RWPE2 (cell line): ENCODE results near the gene ENOX1.

Experiments used
- ATAC-seq: fragments of 200-7000 bp; cut with Tn5 transposase; 3 replicates; pipeline ENCODE4 v1.9.1; 2021; ENCODE audit warnings: low read depth
- DNase-seq: peaks from one replicate; pipeline ENCODE4 v3.0.0-alpha.2; 2020; ENCODE audit warnings: low spot score
- H3K27ac ChIP-seq: fragments of 450-650 bp; 2 replicates; pipeline ENCODE4 v1.5.1; 2017; ENCODE audit warnings: mild to moderate bottlenecking; ENCODE audit not compliant: poor library complexity, severe bottlenecking
- H3K27me3 ChIP-seq: fragments of 250-450 bp; sonication (Bioruptor Pico); 2 replicates; pipeline ENCODE4 v1.5.1; 2021; ENCODE audit warnings: mild to moderate bottlenecking, moderate library complexity; ENCODE audit not compliant: insufficient read depth, poor library complexity, severe bottlenecking
- H3K36me3 ChIP-seq: fragments of 250-450 bp; sonication (Bioruptor Pico); 2 replicates; pipeline ENCODE4 v1.5.1; 2020; ENCODE audit warnings: low read depth, mild to moderate bottlenecking, moderate library complexity
- H3K4me1 ChIP-seq: fragments of 250-450 bp; sonication (Bioruptor Pico); 2 replicates; pipeline ENCODE4 v1.5.1; 2021; ENCODE audit warnings: mild to moderate bottlenecking, moderate library complexity; ENCODE audit not compliant: insufficient read depth, poor library complexity, severe bottlenecking
- H3K4me3 ChIP-seq: fragments of 250-450 bp; sonication (Bioruptor Pico); 2 replicates; pipeline ENCODE4 v1.5.1; 2021; ENCODE audit warnings: mild to moderate bottlenecking, moderate library complexity; ENCODE audit not compliant: severe bottlenecking
- H3K9me3 ChIP-seq: fragments of 250-450 bp; sonication (Bioruptor Pico); 2 replicates; pipeline ENCODE4 v1.5.1; 2021; ENCODE audit warnings: mild to moderate bottlenecking, moderate library complexity; ENCODE audit not compliant: severe bottlenecking
- CTCF ChIP-seq: fragments of 450-650 bp; IDR thresholded peaks from one replicate; pipeline ENCODE4 v1.5.1; 2017; ENCODE audit warnings: mild to moderate bottlenecking, moderate library complexity; ENCODE audit not compliant: poor library complexity, severe bottlenecking

The ENOX1 gene

GRCh38 chr13:43274881-43275280, 511.9 kb downstream of the ENOX1 start:
- H3K4me1 ChIP-seq: peaks cover 8% of the 10 kb centered on the region
- no peak overlapping the region for H3K4me3 ChIP-seq
- no peaks in the 10 kb centered on the region for H3K36me3 ChIP-seq
- no peak for ATAC-seq
- no peak for DNase-seq
- no peaks in the 10 kb centered on the region for H3K9me3 ChIP-seq
- H3K27me3 ChIP-seq: no peaks in the 10 kb centered on the region
- H3K27ac ChIP-seq: no peak overlapping the region
- no peak for TF ChIP-seq CTCF

GRCh38 chr13:43273362-43273761, 513.4 kb downstream of the ENOX1 start:
- H3K4me1 ChIP-seq: peaks cover 20% of the 10 kb centered on the region
- H3K36me3 ChIP-seq: no peaks in the 10 kb centered on the region
- H3K9me3 ChIP-seq: no peaks in the 10 kb centered on the region
- ATAC-seq: no peak
- peak overlapping the region; percentile 20 for H3K27ac ChIP-seq
- H3K4me3 ChIP-seq: no peak overlapping the region
- no peaks in the 10 kb centered on the region for H3K27me3 ChIP-seq
- DNase-seq: no peak
- no peak for TF ChIP-seq CTCF

- no peak for TF ChIP-seq CTCF
- H3K4me1 ChIP-seq: peaks cover 25% of the 10 kb centered on the region
- ATAC-seq: no peak
- H3K27ac ChIP-seq: peak overlapping the region; percentile 20
- no peak overlapping the region for H3K4me3 ChIP-seq
- H3K27me3 ChIP-seq: no peaks in the 10 kb centered on the region
- H3K36me3 ChIP-seq: no peaks in the 10 kb centered on the region
- DNase-seq: no peak
- no peaks in the 10 kb centered on the region for H3K9me3 ChIP-seq
Measured at GRCh38 chr13:43272851-43273250, 513.9 kb downstream of the ENOX1 start.

- Histone ChIP-seq H3K9me3 (no peaks in the 10 kb centered on the region), H3K27ac (peak overlapping the region; percentile 99), H3K4me1 (peaks cover 32% of the 10 kb centered on the region), H3K4me3 (no peak overlapping the region), H3K36me3 (no peaks in the 10 kb centered on the region), H3K27me3 (no peaks in the 10 kb centered on the region)
- TF ChIP-seq CTCF: no peak
- ATAC-seq: no peak
- DNase-seq: no peak
Measured at GRCh38 chr13:43271152-43271551, 515.6 kb downstream of the ENOX1 start.

- Histone ChIP-seq H3K4me3 (no peak overlapping the region), H3K36me3 (no peaks in the 10 kb centered on the region), H3K27ac (peak overlapping the region; percentile 99), H3K4me1 (peaks cover 32% of the 10 kb centered on the region), H3K27me3 (no peaks in the 10 kb centered on the region), H3K9me3 (no peaks in the 10 kb centered on the region)
- ATAC-seq (no peak), DNase-seq (no peak)
- TF ChIP-seq CTCF: no peak
Measured at GRCh38 chr13:43270130-43270830, 516.5 kb downstream of the ENOX1 start.
